Uterus (tissue), 2 donors: ENCODE results near the gene PRLH.

Source experiments
- CTCF ChIP-seq, 4 experiments: fragments of 200-600 bp in 2 of 4; fragments of 450-650 bp in 2 of 4; sonication (generic) in 2 of 4; IDR thresholded peaks; one replicate each; pipeline ENCODE4 v1.5.1; 2016 to 2019; ENCODE audit warnings: antibody characterized with exemption in 4 of 4, mild to moderate bottlenecking in 2 of 4, moderate library complexity in 1 of 4
- POLR2A ChIP-seq, 2 donors: fragments of 450-650 bp; IDR thresholded peaks; one replicate each; pipeline ENCODE4 v1.6.1; 2016; ENCODE audit warnings: antibody characterized with exemption in 2 of 2, mild to moderate bottlenecking in 1 of 2, moderate library complexity in 1 of 2

- TF ChIP-seq CTCF (IDR thresholded peaks at IDR 0.05) (no peak), POLR2A (IDR thresholded peaks at IDR 0.05) (no peak)
Measured at GRCh38 chr2:237575869-237576862, 9.8 kb downstream of the PRLH start.
